Adipocyte (in vitro differentiated cells): ENCODE data around the gene C3orf20.

Experiments
- DNase-seq: peaks from one replicate; pipeline ENCODE4 v3.0.0-alpha.2; 2015; ENCODE audit warnings: low read depth
- H3K27me3 ChIP-seq: replicated peaks from 2 replicates; pipeline ENCODE4 v1.7.0; 2013; ENCODE audit warnings: mild to moderate bottlenecking, low read length, moderate library complexity; ENCODE audit not compliant: control insufficient read depth, insufficient read depth
- H3K36me3 ChIP-seq: 2 replicates; pipeline ENCODE4 v1.7.0; 2013; ENCODE audit warnings: low read length, mild to moderate bottlenecking, moderate library complexity; ENCODE audit not compliant: control insufficient read depth, insufficient read depth, severe bottlenecking
- H3K4me1 ChIP-seq: 2 replicates; pipeline ENCODE4 v1.7.0; 2013; ENCODE audit warnings: mild to moderate bottlenecking, low read length, moderate library complexity; ENCODE audit not compliant: control insufficient read depth, insufficient read depth
- H3K4me3 ChIP-seq: 2 replicates; pipeline ENCODE4 v1.7.0; 2013; ENCODE audit warnings: mild to moderate bottlenecking, low read length, moderate library complexity
- H3K9ac ChIP-seq: 2 replicates; pipeline ENCODE4 v1.7.0; 2013; ENCODE audit warnings: mild to moderate bottlenecking, low read length, moderate library complexity
- H3K9me3 ChIP-seq: 2 replicates; pipeline ENCODE4 v1.7.0; 2013; ENCODE audit warnings: mild to moderate bottlenecking, low read length, moderate library complexity; ENCODE audit not compliant: control insufficient read depth

The C3orf20 gene

GRCh38 chr3:14780927-14781507 is 106.1 kb downstream of the C3orf20 start:
- no peak overlapping the region for H3K4me3 ChIP-seq
- peaks cover 14% of the 10 kb centered on the region for H3K9me3 ChIP-seq
- peaks cover 16% of the 10 kb centered on the region for H3K27me3 ChIP-seq
- peaks cover 3% of the 10 kb centered on the region for H3K4me1 ChIP-seq
- no peak overlapping the region for H3K9ac ChIP-seq
- H3K36me3 ChIP-seq, result no peaks in the 10 kb centered on the region
- DNase-seq, result peak; percentile 20

- H3K4me1 ChIP-seq, result peaks cover 3% of the 10 kb centered on the region
- no peak for DNase-seq
- H3K36me3 ChIP-seq, result no peaks in the 10 kb centered on the region
- H3K9ac ChIP-seq, result no peak overlapping the region
- H3K9me3 ChIP-seq, result peaks cover 19% of the 10 kb centered on the region
- H3K27me3 ChIP-seq, result peaks cover 28% of the 10 kb centered on the region
- no peak overlapping the region for H3K4me3 ChIP-seq
Measured at GRCh38 chr3:14783480-14784086, 108.6 kb downstream of the C3orf20 start.

GRCh38 chr3:14784087-14784681 is 109.2 kb downstream of the C3orf20 start:
- H3K36me3 ChIP-seq, result no peaks in the 10 kb centered on the region
- peaks cover 28% of the 10 kb centered on the region for H3K27me3 ChIP-seq
- H3K9ac ChIP-seq, result no peak overlapping the region
- H3K4me3 ChIP-seq, result no peak overlapping the region
- peaks cover 13% of the 10 kb centered on the region for H3K9me3 ChIP-seq
- DNase-seq, result no peak
- H3K4me1 ChIP-seq, result peaks cover 3% of the 10 kb centered on the region

GRCh38 chr3:14785207-14786155 is 110.5 kb downstream of the C3orf20 start:
- H3K27me3 ChIP-seq, result peaks cover 36% of the 10 kb centered on the region
- peaks cover 3% of the 10 kb centered on the region for H3K4me1 ChIP-seq
- no peak for DNase-seq
- H3K4me3 ChIP-seq, result no peak overlapping the region
- peaks cover 7% of the 10 kb centered on the region for H3K9me3 ChIP-seq
- no peaks in the 10 kb centered on the region for H3K36me3 ChIP-seq
- no peak overlapping the region for H3K9ac ChIP-seq

- Histone ChIP-seq H3K9ac (no peak overlapping the region), H3K27me3 (peaks cover 43% of the 10 kb centered on the region), H3K4me1 (peaks cover 3% of the 10 kb centered on the region), H3K9me3 (peaks cover 7% of the 10 kb centered on the region), H3K36me3 (no peaks in the 10 kb centered on the region), H3K4me3 (no peak overlapping the region)
- DNase-seq, result no peak
Measured at GRCh38 chr3:14786369-14786768, 111.4 kb downstream of the C3orf20 start.

GRCh38 chr3:14787630-14788029 is 112.7 kb downstream of the C3orf20 start:
- Histone ChIP-seq H3K36me3 (no peaks in the 10 kb centered on the region), H3K27me3 (peaks cover 43% of the 10 kb centered on the region), H3K4me3 (no peak overlapping the region), H3K9me3 (peaks cover 7% of the 10 kb centered on the region), H3K9ac (no peak overlapping the region), H3K4me1 (peaks cover 3% of the 10 kb centered on the region)
- DNase-seq, result no peak

GRCh38 chr3:14788644-14789043 is 113.7 kb downstream of the C3orf20 start:
- no peak overlapping the region for H3K9ac ChIP-seq
- H3K9me3 ChIP-seq, result peaks cover 7% of the 10 kb centered on the region
- H3K36me3 ChIP-seq, result no peaks in the 10 kb centered on the region
- no peak for DNase-seq
- H3K4me1 ChIP-seq, result peaks cover 3% of the 10 kb centered on the region
- H3K27me3 ChIP-seq, result peaks cover 43% of the 10 kb centered on the region
- no peak overlapping the region for H3K4me3 ChIP-seq

- Histone ChIP-seq H3K4me1 (peaks cover 2% of the 10 kb centered on the region), H3K36me3 (no peaks in the 10 kb centered on the region), H3K4me3 (no peak overlapping the region), H3K27me3 (peaks cover 44% of the 10 kb centered on the region), H3K9ac (no peak overlapping the region), H3K9me3 (peaks cover 7% of the 10 kb centered on the region)
- no peak for DNase-seq
Measured at GRCh38 chr3:14789221-14789620, 114.3 kb downstream of the C3orf20 start.

GRCh38 chr3:14789640-14790285 is 114.8 kb downstream of the C3orf20 start:
- Histone ChIP-seq H3K9me3 (peaks cover 7% of the 10 kb centered on the region), H3K4me3 (no peak overlapping the region), H3K9ac (no peak overlapping the region), H3K27me3 (peaks cover 47% of the 10 kb centered on the region), H3K36me3 (no peaks in the 10 kb centered on the region), H3K4me1 (no peaks in the 10 kb centered on the region)
- DNase-seq, result no peak

- Histone ChIP-seq H3K4me1 (no peaks in the 10 kb centered on the region), H3K9me3 (peaks cover 3% of the 10 kb centered on the region), H3K4me3 (no peak overlapping the region), H3K36me3 (no peaks in the 10 kb centered on the region), H3K27me3 (peaks cover 35% of the 10 kb centered on the region), H3K9ac (no peak overlapping the region)
- peak; percentile 14 for DNase-seq
Measured at GRCh38 chr3:14791343-14791945, 116.5 kb downstream of the C3orf20 start.
